Fibroblast of lung (primary cell): ENCODE measurements around the gene PRDX3. TPM values are rescaled to one million over a fixed set of nuclear protein-coding genes. Genes with fewer than 3 reads are reported as not detected.
"Not testable (repeated sequence)": the region's sequence is repeated elsewhere in the genome, so short reads cannot be mapped to it uniquely, and the experiment has no call there.

Source experiments
- DNase-seq, 2 donors: peaks; one replicate each; pipeline versions ENCODE4 v3.0.0 to v3.0.0-alpha.2; 2010; ENCODE audit warnings: low read depth in 2 of 2
- H2AFZ ChIP-seq: 2 replicates; pipeline ENCODE4 v1.5.1; 2012; ENCODE audit warnings: low read length, control low read depth, inconsistent platforms
- H3K27ac ChIP-seq: 2 replicates; pipeline ENCODE4 v1.5.1; 2011; ENCODE audit warnings: low read length, control low read depth; ENCODE audit not compliant: insufficient read depth
- H3K27me3 ChIP-seq: 2 replicates; pipeline ENCODE4 v1.5.1; 2011; ENCODE audit warnings: mild to moderate bottlenecking, low read length; ENCODE audit not compliant: control insufficient read depth, insufficient read depth
- H3K36me3 ChIP-seq: 2 replicates; pipeline ENCODE4 v1.5.1; 2011; ENCODE audit warnings: low read length; ENCODE audit not compliant: control insufficient read depth, insufficient read depth
- H3K4me1 ChIP-seq: 2 replicates; pipeline ENCODE4 v1.5.1; 2011; ENCODE audit warnings: low read length; ENCODE audit not compliant: control insufficient read depth, insufficient read depth; ENCODE audit errors: extremely low read depth
- H3K4me2 ChIP-seq: 2 replicates; pipeline ENCODE4 v1.5.1; 2011; ENCODE audit warnings: low read length, control low read depth; ENCODE audit not compliant: insufficient read depth; ENCODE audit errors: extremely low read depth
- H3K4me3 ChIP-seq, 4 experiments: fragments of 200-600 bp in 1 of 4; sonication (generic) in 1 of 4; replicated peaks in 1 of 4; 2 replicates each; pipeline ENCODE4 v1.5.1; 2011 to 2016; ENCODE audit warnings: low read length in 4 of 4, low read depth in 3 of 4, mild to moderate bottlenecking in 3 of 4, control low read depth in 2 of 4, inconsistent platforms in 1 of 4, mixed read lengths in 1 of 4; ENCODE audit not compliant: insufficient read depth in 1 of 4; ENCODE audit errors: control extremely low read depth in 1 of 4
- H3K79me2 ChIP-seq: 2 replicates; pipeline ENCODE4 v1.5.1; 2012; ENCODE audit warnings: mild to moderate bottlenecking, low read length, inconsistent platforms; ENCODE audit not compliant: control insufficient read depth, insufficient read depth
- H3K9ac ChIP-seq: 2 replicates; pipeline ENCODE4 v1.5.1; 2011; ENCODE audit warnings: mild to moderate bottlenecking, low read length, control low read depth; ENCODE audit not compliant: insufficient read depth
- H3K9me3 ChIP-seq: 2 replicates; pipeline ENCODE4 v1.5.1; 2012; ENCODE audit warnings: low read depth, low read length; ENCODE audit not compliant: control insufficient read depth, insufficient read depth
- H4K20me1 ChIP-seq: 2 replicates; pipeline ENCODE4 v1.5.1; 2011; ENCODE audit warnings: low read length; ENCODE audit not compliant: control insufficient read depth, insufficient read depth; ENCODE audit errors: extremely low read depth
- CTCF ChIP-seq, 2 donors: IDR thresholded peaks in 1 of 2; conservative IDR thresholded peaks in 1 of 2; 1 replicate in 1 of 2; 2 replicates in 1 of 2; pipeline ENCODE4 v1.5.1; 2011 to 2012; ENCODE audit warnings: low read length in 2 of 2, control low read depth in 1 of 2, inconsistent platforms in 1 of 2, low read depth in 1 of 2, mild to moderate bottlenecking in 1 of 2
- EZH2 ChIP-seq: IDR thresholded peaks from 2 replicates; pipeline ENCODE4 v1.5.1; 2012; ENCODE audit warnings: low read length, control low read depth, mild to moderate bottlenecking; ENCODE audit errors: missing control alignments
- polyA plus RNA-seq, 2 donors: library from polyadenylated mRNA; depleted of rRNA in 1 of 2; stranded (reverse) in 1 of 2; unstranded in 1 of 2; fragments of >200 nt; gene quantifications; 2 replicates each; pipeline ENCODE4 v1.2.1, GENCODE V29; 2011 to 2012; ENCODE audit warnings: missing spikeins in 1 of 2
- total RNA-seq: library from RNA; depleted of rRNA; stranded (reverse); fragments of >200 nt; gene quantifications from 2 replicates; pipeline ENCODE4 v1.2.1, GENCODE V29; 2014

The PRDX3 gene
- total and polyA plus RNA-seq, 2 donors (not counting 1 experiment from before 2014, with no cell fraction given) = 287 to 303 TPM

- Histone ChIP-seq H3K4me1 (no peaks in the 10 kb centered on the region), H3K27me3 (no peaks in the 10 kb centered on the region), H3K9ac (no peak overlapping the region), H4K20me1 (no peaks in the 10 kb centered on the region), H3K4me3 (no peak overlapping the region), H3K27ac (no peak overlapping the region), H3K9me3 (no peaks in the 10 kb centered on the region), H3K79me2 (no peaks in the 10 kb centered on the region), H2AFZ (no peak overlapping the region), H3K4me2 (no peak overlapping the region), H3K36me3 (peaks cover 2% of the 10 kb centered on the region)
- no peak for DNase-seq
- TF ChIP-seq CTCF (conservative IDR thresholded peaks at IDR 0.05 in 1 of 2, IDR thresholded peaks at IDR 0.05 in 1 of 2; ENCODE audit: low read depth in 1 of 2, low read length in 2 of 2) (no peak), EZH2 (no peak)
Measured at GRCh38 chr10:119153041-119153440, 25.6 kb downstream of the PRDX3 start.

GRCh38 chr10:119151601-119152000, 27.0 kb downstream of the PRDX3 start:
- not testable (repeated sequence) for H3K36me3 ChIP-seq, H3K4me3 ChIP-seq, H3K4me1 ChIP-seq, H3K79me2 ChIP-seq, H3K27me3 ChIP-seq, H3K27ac ChIP-seq, DNase-seq, H2AFZ ChIP-seq, H4K20me1 ChIP-seq, H3K9ac ChIP-seq, H3K9me3 ChIP-seq, H3K4me2 ChIP-seq

GRCh38 chr10:119149729-119150128, 28.9 kb downstream of the PRDX3 start:
- TF ChIP-seq EZH2 (no peak), CTCF (conservative IDR thresholded peaks at IDR 0.05 in 1 of 2, IDR thresholded peaks at IDR 0.05 in 1 of 2; ENCODE audit: low read depth in 1 of 2, low read length in 2 of 2) (peak in 1 of 2 donors; percentile 12)
- Histone ChIP-seq H4K20me1 (no peaks in the 10 kb centered on the region), H3K9me3 (no peaks in the 10 kb centered on the region), H3K27me3 (no peaks in the 10 kb centered on the region), H3K4me2 (no peak overlapping the region), H3K27ac (no peak overlapping the region), H3K36me3 (peaks cover 3% of the 10 kb centered on the region), H2AFZ (no peak overlapping the region), H3K4me3 (no peak overlapping the region), H3K79me2 (no peaks in the 10 kb centered on the region), H3K9ac (no peak overlapping the region), H3K4me1 (no peaks in the 10 kb centered on the region)
- no peak for DNase-seq
